ENCODE data around the gene GPATCH2.

GPATCH2 gene

DNA sequence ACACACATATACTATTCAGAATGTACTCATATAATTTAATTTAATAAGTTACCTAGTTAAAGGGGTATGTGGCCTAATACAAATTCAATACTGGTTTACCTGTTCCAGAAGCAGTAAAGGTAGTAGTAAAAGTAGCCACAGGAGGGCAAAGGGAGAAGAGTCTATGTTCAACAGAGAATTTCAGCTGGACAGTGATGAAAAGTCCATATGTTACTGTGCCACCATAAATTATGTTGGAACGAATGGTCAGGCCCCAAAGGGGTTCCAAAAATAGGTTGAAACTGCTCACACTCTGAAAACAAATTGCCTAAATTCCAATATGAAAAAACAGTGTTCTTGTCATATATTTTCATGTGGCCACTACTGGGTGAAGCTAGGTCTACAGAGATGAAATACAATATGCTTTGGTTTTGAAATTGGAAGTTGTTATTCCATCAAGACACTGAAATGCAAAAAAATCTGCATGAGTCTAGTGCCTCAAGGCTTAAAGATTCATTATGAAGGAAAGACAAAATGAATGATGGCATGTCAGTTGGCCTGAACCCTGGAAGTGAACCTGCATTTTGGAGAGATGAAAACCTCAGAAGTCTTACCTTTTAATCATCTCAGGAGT is 78.4 kb downstream of the GPATCH2 start:
- in situ Hi-C loops (cut with MboI; ENCODE audit: low pct_unique_long_range_greater_than_20kb, low sequenced_read_pairs, unreplicated experiment): no loop called here
- TF ChIP-seq, protein P1, sequence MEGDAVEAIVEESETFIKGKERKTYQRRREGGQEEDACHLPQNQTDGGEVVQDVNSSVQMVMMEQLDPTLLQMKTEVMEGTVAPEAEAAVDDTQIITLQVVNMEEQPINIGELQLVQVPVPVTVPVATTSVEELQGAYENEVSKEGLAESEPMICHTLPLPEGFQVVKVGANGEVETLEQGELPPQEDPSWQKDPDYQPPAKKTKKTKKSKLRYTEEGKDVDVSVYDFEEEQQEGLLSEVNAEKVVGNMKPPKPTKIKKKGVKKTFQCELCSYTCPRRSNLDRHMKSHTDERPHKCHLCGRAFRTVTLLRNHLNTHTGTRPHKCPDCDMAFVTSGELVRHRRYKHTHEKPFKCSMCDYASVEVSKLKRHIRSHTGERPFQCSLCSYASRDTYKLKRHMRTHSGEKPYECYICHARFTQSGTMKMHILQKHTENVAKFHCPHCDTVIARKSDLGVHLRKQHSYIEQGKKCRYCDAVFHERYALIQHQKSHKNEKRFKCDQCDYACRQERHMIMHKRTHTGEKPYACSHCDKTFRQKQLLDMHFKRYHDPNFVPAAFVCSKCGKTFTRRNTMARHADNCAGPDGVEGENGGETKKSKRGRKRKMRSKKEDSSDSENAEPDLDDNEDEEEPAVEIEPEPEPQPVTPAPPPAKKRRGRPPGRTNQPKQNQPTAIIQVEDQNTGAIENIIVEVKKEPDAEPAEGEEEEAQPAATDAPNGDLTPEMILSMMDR (IDR thresholded peaks at IDR 0.05; ENCODE audit: extremely low read depth, insufficient read depth, missing control alignments): no peak
- no peak for DNase-seq (ENCODE audit: low spot score)

DNA sequence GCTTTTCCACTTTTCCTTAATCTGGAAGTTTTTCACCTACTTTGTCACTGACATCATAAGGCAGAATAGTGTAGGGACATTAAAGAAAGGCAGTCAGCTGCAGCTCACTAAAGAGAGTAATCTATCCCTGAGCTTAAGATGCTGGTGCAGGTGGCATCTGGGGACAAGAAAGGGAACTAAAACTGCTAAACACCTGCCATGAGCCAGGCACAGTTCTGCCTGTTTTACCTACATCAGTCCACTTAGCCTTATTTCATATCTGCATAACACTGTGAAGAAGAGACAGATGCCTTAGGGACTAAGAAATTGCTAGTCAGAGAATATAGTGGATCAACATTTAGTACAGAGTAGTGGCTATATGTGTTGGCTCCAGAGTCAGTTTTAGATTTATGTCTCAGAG is 88.1 kb downstream of the GPATCH2 start:
- TF ChIP-seq, protein P1 (IDR thresholded peaks at IDR 0.05; ENCODE audit: extremely low read depth, insufficient read depth, missing control alignments): no peak
- in situ Hi-C loops (cut with MboI; ENCODE audit: low pct_unique_long_range_greater_than_20kb, low sequenced_read_pairs, unreplicated experiment): no loop called here
- DNase-seq (ENCODE audit: low spot score): no peak

DNA sequence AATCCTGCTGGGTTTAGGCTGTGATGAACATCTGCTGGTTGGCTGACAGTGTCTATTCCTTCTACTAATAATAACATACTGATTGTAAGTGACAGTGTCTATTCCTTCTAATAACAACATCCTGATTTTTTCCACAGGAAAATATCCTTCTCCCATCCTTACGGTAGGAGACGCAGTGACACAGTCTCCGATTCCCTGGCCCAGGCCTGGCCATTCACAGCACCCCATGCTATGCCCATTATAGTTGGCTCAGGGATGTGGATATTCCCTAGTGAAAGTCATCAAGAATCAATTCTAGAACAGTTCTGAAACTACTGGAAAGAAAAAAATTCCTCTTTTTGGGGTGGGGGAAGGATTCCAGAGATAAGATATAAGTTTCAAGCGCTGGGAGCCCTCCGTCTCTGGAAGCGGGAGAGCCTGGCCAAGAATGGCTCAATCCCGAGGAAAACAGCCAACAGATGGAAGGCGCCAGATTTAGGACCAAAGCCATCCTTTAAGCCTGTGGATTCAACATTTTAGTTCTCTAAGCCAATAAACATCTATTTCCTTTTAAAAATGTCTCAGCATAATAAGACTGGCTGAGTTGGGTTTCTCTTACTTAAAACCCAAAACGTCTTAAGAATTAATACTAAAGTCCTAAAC is 88.6 kb downstream of the GPATCH2 start:
- no peak for DNase-seq (ENCODE audit: low spot score)
- in situ Hi-C loops (cut with MboI; ENCODE audit: low pct_unique_long_range_greater_than_20kb, low sequenced_read_pairs, unreplicated experiment): no loop called here
- TF ChIP-seq, protein P1 (IDR thresholded peaks at IDR 0.05; ENCODE audit: extremely low read depth, insufficient read depth, missing control alignments): no peak

DNA sequence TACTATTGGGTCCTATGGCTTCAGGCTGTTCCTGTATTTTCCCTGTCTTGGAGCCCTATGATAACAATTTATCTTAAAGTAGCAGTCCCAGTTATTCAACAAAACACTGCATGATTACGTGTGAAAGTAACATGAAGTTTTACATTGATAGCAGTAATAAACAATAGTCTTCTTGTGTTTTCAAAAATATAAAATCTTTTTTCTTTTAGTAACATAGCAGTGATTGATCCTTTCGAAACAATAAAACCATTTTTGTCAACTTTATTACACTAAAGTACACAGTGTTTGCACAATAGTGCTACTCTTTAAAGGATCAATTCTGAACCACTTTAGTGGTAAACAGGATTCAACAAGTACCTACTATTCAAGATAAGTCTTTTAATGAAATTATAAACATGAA is 90.6 kb downstream of the GPATCH2 start:
- TF ChIP-seq, protein P1 (IDR thresholded peaks at IDR 0.05; ENCODE audit: extremely low read depth, insufficient read depth, missing control alignments): no peak
- no peak for DNase-seq (ENCODE audit: low spot score)
- in situ Hi-C loops (cut with MboI; ENCODE audit: low pct_unique_long_range_greater_than_20kb, low sequenced_read_pairs, unreplicated experiment): no loop called here

DNA sequence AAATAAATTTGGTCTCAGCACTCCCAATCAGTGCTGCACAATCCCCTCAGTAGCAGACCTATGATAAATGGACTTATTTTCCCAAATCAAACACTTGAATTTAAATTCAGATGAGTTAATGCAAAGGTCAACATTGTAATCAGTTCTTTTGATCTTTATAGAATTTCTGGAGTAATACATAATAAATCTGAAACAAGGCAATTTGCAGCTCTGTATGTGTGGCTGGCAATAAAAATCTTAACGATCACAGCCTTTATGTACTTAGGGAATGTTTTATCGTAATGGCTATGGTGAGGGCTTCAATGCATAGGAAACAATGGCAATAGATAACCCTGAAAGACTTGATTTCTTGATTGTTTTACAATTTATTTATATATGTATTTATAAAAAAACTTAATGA is 91.4 kb downstream of the GPATCH2 start:
- in situ Hi-C loops (cut with MboI; ENCODE audit: low pct_unique_long_range_greater_than_20kb, low sequenced_read_pairs, unreplicated experiment): no loop called here
- DNase-seq (ENCODE audit: low spot score): no peak
- TF ChIP-seq, protein P1 (IDR thresholded peaks at IDR 0.05; ENCODE audit: extremely low read depth, insufficient read depth, missing control alignments): no peak

DNA sequence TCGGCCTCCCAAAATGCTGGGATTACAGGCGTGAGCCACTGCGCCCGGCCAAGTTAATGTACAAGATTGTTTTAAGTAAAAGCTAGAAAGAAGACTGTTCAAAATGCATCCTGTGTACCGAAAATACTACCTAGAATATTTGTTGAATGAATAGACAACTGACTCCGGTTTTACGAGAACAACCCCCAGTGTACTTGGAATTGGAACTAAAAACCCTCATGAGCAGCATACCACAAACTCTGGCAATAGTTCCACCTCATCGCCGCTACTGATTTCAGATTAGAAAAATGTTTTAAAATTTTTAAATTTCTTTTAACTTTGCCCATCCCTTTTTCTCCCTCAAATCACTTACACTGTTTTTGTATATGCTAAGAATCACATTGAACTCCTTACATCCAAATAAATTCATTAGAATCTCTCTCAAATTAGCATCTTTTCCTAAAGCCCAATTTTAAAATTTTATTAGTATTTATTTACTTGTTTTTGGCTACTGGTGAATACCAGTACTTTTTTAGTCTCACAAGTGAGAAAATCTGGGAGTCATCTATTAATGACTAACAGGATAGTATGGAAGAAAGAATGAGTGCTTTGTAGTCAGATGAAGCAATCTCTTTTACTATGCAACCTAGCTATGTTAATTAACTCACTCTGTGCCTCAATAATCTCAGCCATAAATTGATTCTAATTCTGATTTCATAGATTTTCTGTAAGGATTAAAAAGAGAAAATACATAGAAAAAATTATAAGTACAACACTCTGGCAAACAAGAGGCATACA is 95.1 kb downstream of the GPATCH2 start:
- in situ Hi-C loops (cut with MboI; ENCODE audit: low pct_unique_long_range_greater_than_20kb, low sequenced_read_pairs, unreplicated experiment): no loop called here
- TF ChIP-seq, protein P1 (IDR thresholded peaks at IDR 0.05; ENCODE audit: extremely low read depth, insufficient read depth, missing control alignments): no peak
- no peak for DNase-seq (ENCODE audit: low spot score)

All from GM13977 (cell line).